Mesodermal cell (in vitro differentiated cells): ENCODE results near the gene CHID1.
A peak's percentile ranks its signal among the peaks of the same experiment; 100 is the strongest.

Experiments
- H3K27ac ChIP-seq: 2 replicates; pipeline ENCODE4 v1.7.0; 2013; ENCODE audit warnings: mild to moderate bottlenecking, low read depth, low read length, moderate library complexity; ENCODE audit not compliant: severe bottlenecking
- H3K36me3 ChIP-seq: 2 replicates; pipeline ENCODE4 v1.7.1; 2013; ENCODE audit warnings: mild to moderate bottlenecking, low read length, moderate library complexity; ENCODE audit not compliant: control insufficient read depth, insufficient read depth
- H3K4me1 ChIP-seq: one replicate; pipeline ENCODE4 v1.7.1; 2013; ENCODE audit warnings: mild to moderate bottlenecking, low read length; ENCODE audit not compliant: insufficient read depth, control insufficient read depth, poor library complexity, severe bottlenecking
- H3K4me3 ChIP-seq: 2 replicates; pipeline ENCODE4 v1.7.0; 2013; ENCODE audit warnings: low read length, control low read depth, mild to moderate bottlenecking; ENCODE audit not compliant: insufficient read depth, poor library complexity, severe bottlenecking; ENCODE audit errors: extremely low read depth
- H3K9me3 ChIP-seq: 2 replicates; pipeline ENCODE4 v1.7.1; 2013; ENCODE audit warnings: mild to moderate bottlenecking, low read length, moderate library complexity; ENCODE audit not compliant: control insufficient read depth
- WGBS, 2 experiments: methylation state at CpG; one replicate each; pipeline ENCODE4 v1.1.5; 2013; ENCODE audit warnings: missing lambda C conversion rate in 2 of 2; ENCODE audit not compliant: insufficient coverage in 2 of 2; 5-methylcytosine and 5-hydroxymethylcytosine counted together

The CHID1 gene

DNA sequence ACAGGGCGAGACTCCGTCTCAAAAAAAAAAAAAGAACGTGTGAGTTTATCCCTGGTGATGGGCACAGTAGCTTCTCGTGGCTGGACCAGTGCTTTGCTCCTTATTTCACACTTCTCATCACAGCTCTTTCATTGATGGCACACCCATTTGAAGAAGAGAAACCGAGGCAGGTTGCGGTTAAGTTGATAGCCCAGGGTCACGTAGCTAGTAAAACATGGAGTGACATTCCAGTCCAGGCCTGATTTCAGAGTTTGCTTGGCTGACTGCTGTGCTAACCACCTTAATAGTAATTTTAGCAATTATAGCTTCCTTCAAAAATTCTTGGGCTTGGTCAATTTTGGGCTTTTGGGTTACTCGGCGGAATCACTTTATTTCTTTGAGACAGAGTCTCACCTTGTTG, 40.9 kb upstream of the CHID1 start:
- 91 to 95% methylated on average over 8 to 9 of the region's 9 CpGs for WGBS, 2 experiments
- H3K27ac ChIP-seq: peak overlapping the region; percentile 52
- H3K4me1 ChIP-seq: peaks cover 4% of the 10 kb centered on the region

DNA sequence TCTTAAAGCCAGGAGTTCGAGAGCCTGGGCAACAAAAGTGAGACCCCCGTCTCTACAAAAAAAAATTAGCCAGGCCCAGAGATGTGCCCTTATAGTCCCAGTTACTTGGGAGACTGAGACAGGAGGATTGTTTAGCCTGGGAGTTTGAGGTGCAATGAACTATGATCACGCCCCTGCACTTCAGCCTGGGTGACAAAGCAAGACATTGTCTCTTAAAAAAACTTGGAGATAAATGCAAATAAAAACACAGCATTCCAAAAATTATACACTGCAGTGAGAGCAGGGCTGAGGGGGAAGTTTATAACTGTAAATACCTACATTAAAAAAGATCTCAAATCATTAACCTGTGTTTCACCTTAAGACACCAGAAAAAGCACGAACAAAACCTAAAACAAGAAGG, 37.1 kb upstream of the CHID1 start:
- peaks cover 13% of the 10 kb centered on the region for H3K4me1 ChIP-seq

More for the DNA sequence above, 40.9 kb upstream of the CHID1 start:
- Histone ChIP-seq H3K36me3 (peaks cover 57% of the 10 kb centered on the region), H3K9me3 (peaks cover 5% of the 10 kb centered on the region), H3K4me3 (no peak overlapping the region)

DNA sequence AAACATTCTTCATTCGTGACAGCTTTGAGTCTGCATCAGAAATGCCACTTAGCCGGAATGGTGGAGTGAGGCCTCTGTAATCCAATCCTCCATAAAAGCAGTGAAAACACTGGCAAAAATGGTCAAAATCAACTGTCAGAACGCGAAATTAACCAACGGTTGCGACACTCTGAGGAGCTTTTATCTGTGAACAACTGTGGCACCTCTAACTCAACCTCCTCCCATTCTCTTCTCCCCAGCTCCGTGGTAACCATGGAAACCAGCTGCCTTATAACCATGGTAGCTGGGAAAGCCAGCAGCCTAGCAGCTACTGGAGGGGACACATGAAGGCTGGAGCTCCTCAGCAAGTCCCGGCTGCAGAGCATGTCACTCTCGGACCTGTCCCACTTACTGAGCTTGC, 35.4 kb upstream of the CHID1 start:
- H3K9me3 ChIP-seq: peaks cover 5% of the 10 kb centered on the region
- peaks cover 9% of the 10 kb centered on the region for H3K4me1 ChIP-seq
- 60% methylated on average over 8 to 9 of the region's 9 CpGs for WGBS, 2 experiments
- H3K36me3 ChIP-seq: peaks cover 70% of the 10 kb centered on the region
- H3K27ac ChIP-seq: peak overlapping the region; percentile 33
- no peak overlapping the region for H3K4me3 ChIP-seq

More for the DNA sequence above, 37.1 kb upstream of the CHID1 start:
- Histone ChIP-seq H3K27ac (no peak overlapping the region), H3K36me3 (peaks cover 70% of the 10 kb centered on the region), H3K9me3 (peaks cover 5% of the 10 kb centered on the region), H3K4me3 (no peak overlapping the region)
- 93 to 100% methylated on average over 1 to 2 of the region's 4 CpGs for WGBS, 2 experiments

DNA sequence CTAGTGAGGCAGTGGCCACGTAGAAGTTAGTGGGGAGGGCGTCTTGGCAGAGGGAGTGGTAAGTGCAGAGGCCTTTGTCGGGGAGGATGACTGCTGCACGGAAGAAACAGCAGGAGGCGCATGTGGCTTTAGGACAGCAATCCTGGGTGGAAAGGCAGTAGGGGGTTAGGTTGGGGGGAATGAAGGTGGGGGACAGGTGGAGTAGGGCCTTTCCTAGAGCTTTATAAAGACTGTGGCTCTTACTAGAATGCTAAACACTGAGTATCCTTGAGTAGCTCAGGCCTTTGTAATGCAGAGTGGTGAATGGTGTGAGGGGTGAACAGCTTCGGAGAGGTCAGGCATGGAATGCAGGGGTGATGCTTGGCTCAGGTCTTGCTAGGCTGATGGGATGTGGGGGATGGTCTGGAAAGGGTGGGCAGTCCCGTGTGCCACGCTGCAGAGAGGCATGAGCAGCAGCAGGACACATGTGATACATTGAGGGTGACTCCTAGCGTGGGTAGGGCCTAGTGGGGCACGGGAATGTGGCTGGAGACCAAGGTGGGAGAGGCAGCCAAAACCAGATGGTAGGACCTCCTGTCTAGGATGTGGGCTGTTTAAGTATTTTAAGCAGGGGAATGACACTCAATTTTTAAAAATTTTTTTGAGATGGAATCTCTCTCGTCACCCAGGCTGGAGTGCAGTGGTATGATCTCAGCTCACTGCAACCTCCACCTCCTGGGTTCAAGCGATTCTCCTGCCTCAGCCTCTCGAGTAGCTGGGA, 34.3 kb upstream of the CHID1 start:
- 52 to 57% methylated on average over 11 to 13 of the region's 13 CpGs for WGBS, 2 experiments
- H3K4me3 ChIP-seq: no peak overlapping the region
- peaks cover 68% of the 10 kb centered on the region for H3K36me3 ChIP-seq
- peaks cover 9% of the 10 kb centered on the region for H3K4me1 ChIP-seq
- H3K27ac ChIP-seq: peak overlapping the region; percentile 49
- peaks cover 5% of the 10 kb centered on the region for H3K9me3 ChIP-seq

DNA sequence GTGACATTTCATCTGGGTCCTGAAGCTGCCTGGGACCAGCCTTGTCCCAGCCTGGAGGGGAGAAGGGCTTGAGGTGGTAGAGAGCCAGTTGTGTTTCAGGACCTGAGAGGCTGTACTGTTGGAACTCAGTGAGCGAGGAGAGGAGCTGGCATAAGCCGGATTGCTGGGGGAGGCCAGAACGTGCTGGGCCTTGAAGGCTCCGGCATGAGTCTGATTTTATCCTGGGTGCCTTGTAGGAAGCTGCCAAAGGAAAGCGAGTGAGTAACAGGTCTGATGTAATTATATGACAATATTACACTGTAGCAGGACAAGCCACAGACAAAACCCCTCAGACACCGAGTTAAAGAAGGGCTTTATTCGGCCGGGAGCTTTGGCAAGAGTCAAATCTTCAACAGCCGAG, 32.2 kb upstream of the CHID1 start:
- H3K27ac ChIP-seq: no peak overlapping the region
- peaks cover 54% of the 10 kb centered on the region for H3K36me3 ChIP-seq
- H3K4me3 ChIP-seq: no peak overlapping the region
- WGBS, 2 experiments: 91 to 100% methylated on average over 2 to 5 of the region's 9 CpGs
- no peaks in the 10 kb centered on the region for H3K9me3 ChIP-seq
- peaks cover 12% of the 10 kb centered on the region for H3K4me1 ChIP-seq

DNA sequence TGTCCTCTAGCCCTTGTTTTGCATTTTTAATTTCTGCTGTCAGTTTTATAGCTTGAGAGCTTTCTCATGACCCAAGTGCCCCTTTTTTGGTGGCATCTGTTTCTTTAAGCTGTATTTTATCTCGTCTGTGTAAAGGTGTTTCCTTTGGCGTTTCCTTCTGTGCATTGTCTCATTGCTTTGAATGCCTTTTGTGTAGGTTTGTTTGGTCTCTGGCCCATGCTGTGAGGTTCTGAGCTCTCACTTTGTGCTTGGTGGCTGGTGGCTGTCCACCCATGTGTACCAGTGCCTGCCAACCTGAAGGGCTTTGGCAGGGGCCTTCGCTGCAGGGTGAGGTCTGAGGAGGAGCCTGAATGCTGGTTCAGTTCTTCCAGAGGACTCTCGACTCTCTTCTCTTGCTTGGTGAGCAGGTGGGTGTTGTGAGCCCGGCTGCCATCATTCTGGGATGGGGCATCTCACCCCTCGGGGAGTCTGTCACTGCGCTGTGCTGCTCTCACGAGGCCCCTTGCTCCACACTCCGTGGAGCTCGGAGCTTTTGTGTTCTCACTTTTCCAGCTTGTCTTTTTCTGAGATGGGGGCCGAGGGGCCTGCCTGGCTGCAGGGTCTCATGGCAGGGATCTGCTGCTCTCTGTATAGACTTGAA, 30.0 kb upstream of the CHID1 start:
- no peak overlapping the region for H3K4me3 ChIP-seq
- peaks cover 38% of the 10 kb centered on the region for H3K36me3 ChIP-seq
- WGBS, 2 experiments: 79 to 88% methylated on average over 9 of the region's 11 CpGs
- H3K4me1 ChIP-seq: peaks cover 16% of the 10 kb centered on the region
- H3K27ac ChIP-seq: peak overlapping the region; percentile 41
- H3K9me3 ChIP-seq: no peaks in the 10 kb centered on the region

DNA sequence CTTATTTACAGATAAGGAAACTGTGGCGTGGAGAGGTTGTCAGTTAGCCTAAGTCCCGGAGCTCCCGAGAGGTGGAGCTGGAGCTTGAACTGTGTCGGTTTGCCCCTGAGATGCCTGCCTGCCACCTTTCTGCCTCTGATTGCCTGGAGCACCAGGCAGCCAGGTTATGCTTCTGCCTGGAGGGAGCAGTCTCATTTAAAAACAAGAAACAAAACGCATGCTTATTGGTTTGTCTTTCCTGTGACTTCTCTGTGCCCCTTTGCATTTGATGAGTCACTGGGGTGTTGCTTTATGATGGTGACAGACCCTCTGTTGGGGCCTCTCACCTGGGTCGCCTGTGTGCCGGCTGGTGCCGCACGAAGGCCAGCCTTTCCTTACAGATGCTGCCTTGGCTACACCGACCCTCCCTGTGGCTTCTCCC, 27.2 kb upstream of the CHID1 start:
- WGBS, 2 experiments: 79 to 81% methylated on average over 8 to 10 of the region's 10 CpGs
- H3K4me3 ChIP-seq: no peak overlapping the region
- peaks cover 38% of the 10 kb centered on the region for H3K36me3 ChIP-seq
- H3K9me3 ChIP-seq: no peaks in the 10 kb centered on the region
- H3K27ac ChIP-seq: no peak overlapping the region
- H3K4me1 ChIP-seq: peaks cover 7% of the 10 kb centered on the region

DNA sequence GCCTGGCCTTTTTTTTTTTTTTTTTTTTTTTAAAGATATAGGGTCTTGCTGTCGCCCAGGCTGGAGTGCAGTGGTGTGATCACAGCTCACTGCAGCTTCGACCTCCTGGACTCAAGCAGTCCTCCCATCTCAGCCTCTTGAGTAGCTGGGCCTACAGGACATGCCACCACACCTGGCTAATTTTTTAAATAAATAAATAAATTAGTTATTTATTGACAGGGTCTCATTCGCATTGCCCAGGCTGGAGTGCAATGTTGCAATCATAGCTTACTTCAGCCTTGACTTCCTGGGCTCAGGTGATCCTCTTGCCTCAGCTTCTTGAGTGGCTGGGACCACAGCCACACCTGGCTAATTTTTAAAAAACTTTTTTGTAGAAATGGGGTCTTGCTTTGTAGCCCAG, 25.6 kb upstream of the CHID1 start:
- peaks cover 11% of the 10 kb centered on the region for H3K4me1 ChIP-seq
- 90% methylated on average over 2 of the region's 3 CpGs; no CpG with 5 or more reads in 1 of the 2 experiments for WGBS, 2 experiments
- peaks cover 46% of the 10 kb centered on the region for H3K36me3 ChIP-seq
- H3K4me3 ChIP-seq: no peak overlapping the region
- H3K27ac ChIP-seq: no peak overlapping the region
- no peaks in the 10 kb centered on the region for H3K9me3 ChIP-seq

DNA sequence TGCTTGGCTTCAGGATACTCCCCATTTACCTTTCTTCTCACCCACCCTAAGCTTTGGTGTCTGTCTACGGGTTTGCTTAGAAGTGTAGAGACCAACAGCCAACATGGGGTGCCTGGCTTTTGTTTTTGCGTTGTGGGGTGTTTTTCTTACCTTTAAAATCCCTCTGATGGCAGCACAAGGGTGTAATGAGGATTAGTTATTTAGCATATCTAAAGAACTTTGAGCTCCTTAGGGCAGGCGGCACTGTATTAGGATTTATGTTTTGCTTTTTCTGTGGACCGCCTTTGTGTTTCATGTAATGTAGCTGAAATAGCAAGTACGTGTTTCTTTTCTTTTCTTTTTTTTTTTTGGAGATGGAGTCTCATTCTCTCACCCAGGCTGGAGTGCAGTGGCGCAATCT, 23.9 kb upstream of the CHID1 start:
- H3K27ac ChIP-seq: no peak overlapping the region
- peaks cover 14% of the 10 kb centered on the region for H3K4me1 ChIP-seq
- no peaks in the 10 kb centered on the region for H3K9me3 ChIP-seq
- peaks cover 45% of the 10 kb centered on the region for H3K36me3 ChIP-seq
- WGBS, 2 experiments: 73 to 88% methylated on average over 1 to 3 of the region's 6 CpGs
- H3K4me3 ChIP-seq: no peak overlapping the region

DNA sequence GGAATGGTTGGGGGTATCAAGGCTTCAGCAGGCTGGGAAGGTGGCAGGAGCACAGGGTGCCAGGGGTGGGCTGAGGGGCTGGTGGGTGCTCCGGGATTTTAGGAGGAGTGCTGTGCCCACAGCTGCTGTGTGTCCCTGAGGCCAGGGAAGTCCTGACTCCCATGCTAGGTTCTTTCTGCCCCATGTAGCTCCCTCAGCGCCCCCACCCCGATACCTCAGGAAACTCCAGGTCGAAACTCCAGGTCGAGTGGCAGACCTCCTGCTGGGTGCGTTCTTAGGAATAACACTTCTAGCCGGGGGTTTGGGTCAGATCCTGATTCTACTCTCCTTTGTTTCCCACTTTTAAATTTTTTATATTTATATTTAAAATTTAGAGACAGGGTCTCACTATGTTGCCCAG, 23.3 kb upstream of the CHID1 start:
- 60 to 74% methylated on average over 5 to 6 of the region's 7 CpGs for WGBS, 2 experiments
- Histone ChIP-seq H3K36me3 (peaks cover 51% of the 10 kb centered on the region), H3K27ac (no peak overlapping the region), H3K9me3 (no peaks in the 10 kb centered on the region), H3K4me1 (peaks cover 14% of the 10 kb centered on the region), H3K4me3 (no peak overlapping the region)
